ENCODE data around the gene TMEM266.

TMEM266 gene

DNA sequence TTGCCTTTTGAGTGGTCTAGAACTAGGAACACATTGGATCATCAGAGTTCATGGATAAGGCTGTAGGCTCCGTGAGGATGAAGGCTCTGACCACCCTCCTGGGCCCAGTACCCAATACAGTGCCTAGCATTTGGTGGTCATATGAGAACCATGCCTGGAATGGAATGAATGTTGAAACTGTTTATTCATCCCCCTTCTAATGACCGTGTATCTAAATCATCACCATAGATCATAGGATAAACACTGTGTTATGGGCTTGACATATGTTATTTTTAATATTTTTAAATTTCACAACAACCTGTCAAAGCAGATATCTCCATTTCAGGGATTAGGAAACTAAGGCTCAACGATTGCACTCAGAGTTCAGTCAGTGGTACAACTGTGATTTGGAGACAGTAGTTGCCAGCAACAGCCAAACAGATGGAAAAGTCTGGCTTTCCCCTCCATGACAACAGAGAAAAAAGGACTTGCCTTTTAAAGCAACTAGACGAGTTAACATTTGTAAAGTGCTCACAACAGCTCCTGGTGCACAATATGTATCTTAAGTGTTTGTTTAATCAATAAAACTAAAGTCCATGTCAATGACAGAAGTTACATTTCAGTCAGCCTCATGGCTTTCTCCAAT lies 89.6 kb downstream of the TMEM266 start:
- H3K4me2 ChIP-seq (ENCODE audit: low read depth, low read length), result no peak overlapping the region
- no peak for DNase-seq
- H3K9me3 ChIP-seq (replicated peaks; ENCODE audit: insufficient read depth, low read length), result no peaks in the 10 kb centered on the region
- H3F3A ChIP-seq (ENCODE audit: insufficient read depth, low read length), result no peaks in the 10 kb centered on the region
- TF ChIP-seq EZH2 (optimal IDR thresholded peaks at IDR 0.05; ENCODE audit: low read depth, low read length), result no peak
- TF ChIP-seq EZH2phosphoT487 (IDR thresholded peaks at IDR 0.05; ENCODE audit: low read length), result no peak
- TF ChIP-seq, protein P1, sequence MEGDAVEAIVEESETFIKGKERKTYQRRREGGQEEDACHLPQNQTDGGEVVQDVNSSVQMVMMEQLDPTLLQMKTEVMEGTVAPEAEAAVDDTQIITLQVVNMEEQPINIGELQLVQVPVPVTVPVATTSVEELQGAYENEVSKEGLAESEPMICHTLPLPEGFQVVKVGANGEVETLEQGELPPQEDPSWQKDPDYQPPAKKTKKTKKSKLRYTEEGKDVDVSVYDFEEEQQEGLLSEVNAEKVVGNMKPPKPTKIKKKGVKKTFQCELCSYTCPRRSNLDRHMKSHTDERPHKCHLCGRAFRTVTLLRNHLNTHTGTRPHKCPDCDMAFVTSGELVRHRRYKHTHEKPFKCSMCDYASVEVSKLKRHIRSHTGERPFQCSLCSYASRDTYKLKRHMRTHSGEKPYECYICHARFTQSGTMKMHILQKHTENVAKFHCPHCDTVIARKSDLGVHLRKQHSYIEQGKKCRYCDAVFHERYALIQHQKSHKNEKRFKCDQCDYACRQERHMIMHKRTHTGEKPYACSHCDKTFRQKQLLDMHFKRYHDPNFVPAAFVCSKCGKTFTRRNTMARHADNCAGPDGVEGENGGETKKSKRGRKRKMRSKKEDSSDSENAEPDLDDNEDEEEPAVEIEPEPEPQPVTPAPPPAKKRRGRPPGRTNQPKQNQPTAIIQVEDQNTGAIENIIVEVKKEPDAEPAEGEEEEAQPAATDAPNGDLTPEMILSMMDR (IDR thresholded peaks at IDR 0.05; ENCODE audit: low read length), result no peak
- no peak overlapping the region for H3K9ac ChIP-seq (ENCODE audit: low read length)
- H3K79me2 ChIP-seq (ENCODE audit: low read length), result no peaks in the 10 kb centered on the region
- no peaks in the 10 kb centered on the region for H3K36me3 ChIP-seq (replicated peaks; ENCODE audit: insufficient read depth, low read length)
- no peak overlapping the region for H3K4me3 ChIP-seq (ENCODE audit: low read length)
- no peak overlapping the region for H3K27ac ChIP-seq (ENCODE audit: low read length)
- no peak overlapping the region for H2AFZ ChIP-seq (ENCODE audit: low read length)
- H3K27me3 ChIP-seq (replicated peaks; ENCODE audit: insufficient read depth, low read length), result no peaks in the 10 kb centered on the region
- no peaks in the 10 kb centered on the region for H4K20me1 ChIP-seq (ENCODE audit: insufficient read depth, low read length)
- H3K4me1 ChIP-seq (ENCODE audit: low read length), result peaks cover 8% of the 10 kb centered on the region
- no peaks in the 10 kb centered on the region for H3K9me2 ChIP-seq (replicated peaks; ENCODE audit: insufficient read depth, low read length)

DNA sequence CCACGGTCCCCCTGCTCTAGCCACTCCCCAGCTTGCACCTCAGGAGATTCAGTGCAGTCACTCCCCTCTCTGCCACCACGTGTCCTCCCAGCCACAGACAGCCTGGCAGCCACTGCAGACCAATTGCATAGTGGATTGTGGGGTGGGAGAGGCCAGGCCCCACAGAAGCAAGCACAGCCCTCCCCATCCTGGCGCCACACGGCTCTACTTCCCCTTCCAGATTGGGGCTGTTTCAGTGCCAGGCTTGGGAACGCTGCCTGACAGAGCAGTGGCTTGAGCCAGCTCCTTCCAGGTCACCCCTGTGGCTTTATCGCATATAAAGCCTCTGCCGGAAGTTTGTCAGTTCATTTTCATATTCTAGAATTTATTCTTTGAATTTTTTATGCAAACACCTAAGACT lies 90.7 kb downstream of the TMEM266 start:
- Histone ChIP-seq H3K79me2 (ENCODE audit: low read length) (no peaks in the 10 kb centered on the region), H3K27ac (ENCODE audit: low read length) (no peak overlapping the region), H2AFZ (ENCODE audit: low read length) (peak overlapping the region; percentile 84), H3K27me3 (replicated peaks; ENCODE audit: insufficient read depth, low read length) (no peaks in the 10 kb centered on the region), H3K4me1 (ENCODE audit: low read length) (peaks cover 8% of the 10 kb centered on the region), H3K9me3 (replicated peaks; ENCODE audit: insufficient read depth, low read length) (no peaks in the 10 kb centered on the region), H3K4me2 (ENCODE audit: low read depth, low read length) (peak overlapping the region; percentile 56), H3F3A (ENCODE audit: insufficient read depth, low read length) (no peaks in the 10 kb centered on the region), H4K20me1 (ENCODE audit: insufficient read depth, low read length) (no peaks in the 10 kb centered on the region), H3K9ac (ENCODE audit: low read length) (peak overlapping the region; percentile 12; the same call in 1 of the 2 replicates), H3K9me2 (replicated peaks; ENCODE audit: insufficient read depth, low read length) (no peaks in the 10 kb centered on the region), H3K4me3 (ENCODE audit: low read length) (peak overlapping the region; percentile 27; the same call in 1 of the 2 replicates), H3K36me3 (replicated peaks; ENCODE audit: insufficient read depth, low read length) (no peaks in the 10 kb centered on the region)
- no peak for DNase-seq
- TF ChIP-seq, protein P1 (IDR thresholded peaks at IDR 0.05; ENCODE audit: low read length), result no peak
- no peak for TF ChIP-seq EZH2phosphoT487 (IDR thresholded peaks at IDR 0.05; ENCODE audit: low read length)
- no peak for TF ChIP-seq EZH2 (optimal IDR thresholded peaks at IDR 0.05; ENCODE audit: low read depth, low read length)

DNA sequence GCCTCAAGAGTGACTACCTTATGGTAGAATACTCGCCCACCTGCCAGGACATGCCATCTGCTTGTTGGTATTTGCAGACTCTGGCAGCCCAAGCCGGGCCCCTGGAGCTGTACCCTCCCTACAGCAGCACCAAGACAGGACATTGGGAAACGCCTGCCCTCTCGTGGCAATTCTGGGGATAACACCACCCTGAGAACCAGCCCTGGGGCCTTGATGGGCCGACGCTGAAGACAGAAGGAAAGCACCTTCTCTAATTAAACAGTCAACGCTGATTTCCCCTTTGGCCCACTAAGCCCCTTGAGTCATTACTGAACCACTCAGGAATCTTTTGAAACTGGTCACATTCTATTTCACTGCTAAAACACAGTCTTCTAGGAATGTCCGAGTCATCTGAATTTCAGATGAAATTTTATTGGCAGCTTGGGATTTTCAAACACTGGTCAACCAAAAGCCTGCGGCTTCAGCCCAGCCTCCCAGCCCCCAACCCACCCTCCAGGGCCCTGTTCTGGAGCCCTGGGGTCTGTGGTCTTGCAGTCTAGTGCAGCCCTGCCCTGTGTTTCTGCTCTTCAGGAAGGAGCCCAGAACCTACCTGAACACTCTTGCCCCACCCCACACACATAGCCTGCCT lies 91.3 kb downstream of the TMEM266 start:
- no peaks in the 10 kb centered on the region for H3K27me3 ChIP-seq (replicated peaks; ENCODE audit: insufficient read depth, low read length)
- H2AFZ ChIP-seq (ENCODE audit: low read length), result peak overlapping the region; percentile 84
- no peaks in the 10 kb centered on the region for H3F3A ChIP-seq (ENCODE audit: insufficient read depth, low read length)
- no peak overlapping the region for H3K27ac ChIP-seq (ENCODE audit: low read length)
- no peaks in the 10 kb centered on the region for H3K9me3 ChIP-seq (replicated peaks; ENCODE audit: insufficient read depth, low read length)
- peak overlapping the region; percentile 12; the same call in 1 of the 2 replicates for H3K9ac ChIP-seq (ENCODE audit: low read length)
- H3K36me3 ChIP-seq (replicated peaks; ENCODE audit: insufficient read depth, low read length), result no peaks in the 10 kb centered on the region
- no peaks in the 10 kb centered on the region for H3K9me2 ChIP-seq (replicated peaks; ENCODE audit: insufficient read depth, low read length)
- H3K4me2 ChIP-seq (ENCODE audit: low read depth, low read length), result peak overlapping the region; percentile 56
- peaks cover 8% of the 10 kb centered on the region for H3K4me1 ChIP-seq (ENCODE audit: low read length)
- peak overlapping the region; percentile 27; the same call in 1 of the 2 replicates for H3K4me3 ChIP-seq (ENCODE audit: low read length)
- H4K20me1 ChIP-seq (ENCODE audit: insufficient read depth, low read length), result no peaks in the 10 kb centered on the region
- H3K79me2 ChIP-seq (ENCODE audit: low read length), result no peaks in the 10 kb centered on the region
- DNase-seq, result peak; percentile 80
- TF ChIP-seq, protein P1 (IDR thresholded peaks at IDR 0.05; ENCODE audit: low read length), result peak; percentile 89
- TF ChIP-seq EZH2 (optimal IDR thresholded peaks at IDR 0.05; ENCODE audit: low read depth, low read length), result no peak

Data from MM.1S (cell line).